Type B pancreatic cell (in vitro differentiated cells): ENCODE results near the gene CYRIA. TPM values are rescaled to one million over a fixed set of nuclear protein-coding genes. Genes with fewer than 3 reads are reported as not detected.

Experiments
- DNase-seq: peaks from one replicate; pipeline ENCODE4 v3.0.0; 2021; ENCODE audit warnings: mixed read lengths; ENCODE audit not compliant: unreplicated experiment; ENCODE audit errors: extremely low spot score
- H3K27ac Mint-ChIP-seq: 2 replicates; pipeline ENCODE4 v1.8.0; 2021; ENCODE audit warnings: mild to moderate bottlenecking, mixed read lengths
- H3K27me3 Mint-ChIP-seq: 2 replicates; pipeline ENCODE4 v1.8.0; 2021; ENCODE audit warnings: mixed read lengths
- H3K36me3 Mint-ChIP-seq: 2 replicates; pipeline ENCODE4 v1.8.0; 2021; ENCODE audit warnings: mixed read lengths
- H3K4me1 Mint-ChIP-seq: one replicate; pipeline ENCODE4 v1.8.0; 2021; ENCODE audit warnings: mixed read lengths; ENCODE audit not compliant: unreplicated experiment
- H3K4me3 Mint-ChIP-seq: 2 replicates; pipeline ENCODE4 v1.8.0; 2021; ENCODE audit warnings: mild to moderate bottlenecking, mixed read lengths
- H3K9me3 Mint-ChIP-seq: 2 replicates; pipeline ENCODE4 v1.8.0; 2021; ENCODE audit warnings: mixed read lengths
- long read RNA-seq: library from polyadenylated mRNA; unstranded; transcript quantifications from one replicate; pipeline ENCODE4 v2.0.0, GENCODE V29; 2020
- total RNA-seq: library from RNA; stranded (reverse); gene quantifications from 2 replicates; pipeline ENCODE4 v1.2.1, GENCODE V29; 2021; ENCODE audit warnings: low replicate concordance
- TF ChIP-seq, protein P1 (sequence below): fragments of 200-600 bp; sonication (generic); conservative IDR thresholded peaks from 2 replicates; pipeline ENCODE4 v1.5.0; 2021; ENCODE audit warnings: antibody characterized with exemption, mild to moderate bottlenecking

Gene CYRIA
- total RNA-seq, result 6.5 and 28.2 TPM in 2 replicates
- long read RNA-seq, full-length matches to known transcripts, result 32 of 65 reads
- long read RNA-seq, partial matches to known transcripts, result 2 of 65 reads
- long read RNA-seq, other reads (novel, unspliced or antisense), result 31 of 65 reads

DNA sequence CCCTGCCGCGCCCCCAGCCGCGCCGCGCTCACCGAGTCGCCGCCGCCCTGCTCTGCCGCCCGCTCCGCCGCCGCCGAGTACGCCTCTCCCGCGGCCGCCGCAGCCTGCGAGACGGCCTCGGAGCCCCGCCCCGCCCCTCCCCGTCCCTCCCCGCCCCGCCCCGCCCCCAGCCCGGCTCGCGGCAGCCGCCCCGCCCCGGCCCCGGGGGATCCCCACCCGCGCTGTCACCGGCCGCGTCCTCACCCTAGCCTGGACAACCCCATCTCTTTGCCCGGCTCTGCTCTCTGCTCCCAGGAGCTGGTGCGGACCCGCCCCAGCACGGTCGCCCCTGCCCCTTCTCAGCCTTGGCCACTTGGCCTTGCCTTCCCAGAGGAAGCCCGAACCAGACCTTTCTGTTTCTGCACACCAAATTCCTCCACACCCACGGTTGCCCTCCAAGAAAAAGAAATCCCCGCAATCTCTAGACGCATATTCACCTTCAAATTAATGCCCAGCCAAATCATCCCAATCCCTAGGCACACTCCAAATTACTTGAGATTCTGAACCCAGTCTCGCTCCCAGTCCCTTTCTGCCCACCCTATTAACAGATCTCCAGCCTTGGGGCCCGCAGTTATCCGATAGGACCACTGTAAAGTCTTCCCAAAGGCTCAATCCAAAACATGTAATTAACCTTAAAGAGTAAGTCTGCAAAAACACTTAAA, at the start of gene CYRIA:
Gene CYRIA (minus strand): TSS at position 87 of the 701 bp plus-strand sequence. CDS start 77,715 bp downstream, outside the sequence.
- TF ChIP-seq, protein P1, sequence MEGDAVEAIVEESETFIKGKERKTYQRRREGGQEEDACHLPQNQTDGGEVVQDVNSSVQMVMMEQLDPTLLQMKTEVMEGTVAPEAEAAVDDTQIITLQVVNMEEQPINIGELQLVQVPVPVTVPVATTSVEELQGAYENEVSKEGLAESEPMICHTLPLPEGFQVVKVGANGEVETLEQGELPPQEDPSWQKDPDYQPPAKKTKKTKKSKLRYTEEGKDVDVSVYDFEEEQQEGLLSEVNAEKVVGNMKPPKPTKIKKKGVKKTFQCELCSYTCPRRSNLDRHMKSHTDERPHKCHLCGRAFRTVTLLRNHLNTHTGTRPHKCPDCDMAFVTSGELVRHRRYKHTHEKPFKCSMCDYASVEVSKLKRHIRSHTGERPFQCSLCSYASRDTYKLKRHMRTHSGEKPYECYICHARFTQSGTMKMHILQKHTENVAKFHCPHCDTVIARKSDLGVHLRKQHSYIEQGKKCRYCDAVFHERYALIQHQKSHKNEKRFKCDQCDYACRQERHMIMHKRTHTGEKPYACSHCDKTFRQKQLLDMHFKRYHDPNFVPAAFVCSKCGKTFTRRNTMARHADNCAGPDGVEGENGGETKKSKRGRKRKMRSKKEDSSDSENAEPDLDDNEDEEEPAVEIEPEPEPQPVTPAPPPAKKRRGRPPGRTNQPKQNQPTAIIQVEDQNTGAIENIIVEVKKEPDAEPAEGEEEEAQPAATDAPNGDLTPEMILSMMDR, result no peak
- peaks cover 28% of the 10 kb centered on the region for H3K27me3 Mint-ChIP-seq

DNA sequence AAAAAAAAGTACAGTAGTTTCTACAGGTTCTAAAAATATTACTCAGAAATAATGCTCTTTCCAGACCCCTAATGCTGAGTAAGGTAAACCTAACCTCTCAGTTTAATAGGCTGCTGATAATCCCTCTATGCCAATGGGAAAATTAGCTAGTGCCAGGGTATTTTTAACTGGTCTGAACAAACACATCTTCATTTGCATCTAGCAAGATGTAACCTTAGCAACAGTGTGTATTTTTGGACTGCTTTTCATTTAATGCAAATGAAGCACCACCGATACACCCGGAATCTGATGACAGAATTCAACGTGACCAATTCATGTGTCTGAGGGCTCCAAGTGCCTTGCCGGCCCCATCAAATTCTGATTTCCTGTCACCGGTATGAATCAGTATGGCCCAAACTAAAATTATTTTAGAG, 47.4 kb upstream of the CYRIA start:
- Mint-ChIP-seq H3K4me3 (no peak overlapping the region), H3K27me3 (peaks cover 7% of the 10 kb centered on the region), H3K4me1 (no peaks in the 10 kb centered on the region), H3K9me3 (no peaks in the 10 kb centered on the region), H3K36me3 (no peaks in the 10 kb centered on the region), H3K27ac (no peak overlapping the region)
- DNase-seq, result no peak
- TF ChIP-seq, protein P1, result no peak

More for the DNA sequence above, at the start of gene CYRIA:
- H3K36me3 Mint-ChIP-seq, result peaks cover 3% of the 10 kb centered on the region
- peaks cover 30% of the 10 kb centered on the region for H3K4me1 Mint-ChIP-seq
- H3K27ac Mint-ChIP-seq, result peak within 1 kb of the TSS; percentile 79
- H3K9me3 Mint-ChIP-seq, result no peaks in the 10 kb centered on the region
- no peak for DNase-seq
- H3K4me3 Mint-ChIP-seq, result peak within 1 kb of the TSS; percentile 90

DNA sequence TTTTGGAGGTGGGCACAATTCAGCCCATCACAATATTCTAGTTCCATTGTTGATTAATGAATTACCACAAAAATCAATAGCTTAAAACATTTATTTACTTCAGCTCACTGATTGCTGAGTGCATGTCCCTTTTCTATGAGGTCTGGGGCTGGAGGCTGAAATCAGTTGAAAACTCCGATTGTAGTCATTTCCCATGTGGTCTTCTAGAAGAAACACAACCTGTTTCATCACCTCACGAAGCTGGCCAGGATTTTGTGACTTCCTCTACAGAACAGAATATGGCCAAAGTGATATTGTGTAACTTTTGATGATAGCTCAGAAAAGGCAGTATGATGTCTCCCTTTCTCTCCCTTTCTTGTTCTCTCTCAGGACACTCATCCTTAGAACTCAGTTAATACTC, 44.1 kb upstream of the CYRIA start:
- H3K27ac Mint-ChIP-seq, result no peak overlapping the region
- no peak overlapping the region for H3K4me3 Mint-ChIP-seq
- no peaks in the 10 kb centered on the region for H3K4me1 Mint-ChIP-seq
- H3K36me3 Mint-ChIP-seq, result no peaks in the 10 kb centered on the region
- no peak for DNase-seq
- no peaks in the 10 kb centered on the region for H3K9me3 Mint-ChIP-seq
- TF ChIP-seq, protein P1, result no peak
- H3K27me3 Mint-ChIP-seq, result peaks cover 4% of the 10 kb centered on the region

DNA sequence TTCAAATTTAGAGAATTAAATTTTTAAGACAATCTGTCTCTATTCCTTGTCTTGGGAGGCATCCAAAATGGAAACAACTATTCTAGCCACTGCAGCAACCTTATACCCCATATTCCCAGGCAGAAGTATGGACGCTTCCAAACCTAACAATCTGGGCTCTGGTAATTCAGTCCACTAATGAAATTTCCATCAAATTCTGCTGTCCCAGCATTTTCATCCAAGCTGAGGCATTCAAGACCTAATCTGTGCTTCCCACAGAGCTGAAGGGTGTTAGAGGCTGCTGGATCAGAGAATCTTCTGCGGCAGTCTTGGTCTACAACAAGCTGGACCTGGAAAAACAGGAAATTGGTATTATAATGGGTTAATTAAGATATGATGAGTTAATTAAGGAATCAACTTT, 42.5 kb upstream of the CYRIA start:
- Mint-ChIP-seq H3K27ac (no peak overlapping the region), H3K9me3 (no peaks in the 10 kb centered on the region), H3K4me1 (no peaks in the 10 kb centered on the region), H3K4me3 (no peak overlapping the region), H3K36me3 (no peaks in the 10 kb centered on the region), H3K27me3 (no peaks in the 10 kb centered on the region)
- TF ChIP-seq, protein P1, result no peak
- no peak for DNase-seq

DNA sequence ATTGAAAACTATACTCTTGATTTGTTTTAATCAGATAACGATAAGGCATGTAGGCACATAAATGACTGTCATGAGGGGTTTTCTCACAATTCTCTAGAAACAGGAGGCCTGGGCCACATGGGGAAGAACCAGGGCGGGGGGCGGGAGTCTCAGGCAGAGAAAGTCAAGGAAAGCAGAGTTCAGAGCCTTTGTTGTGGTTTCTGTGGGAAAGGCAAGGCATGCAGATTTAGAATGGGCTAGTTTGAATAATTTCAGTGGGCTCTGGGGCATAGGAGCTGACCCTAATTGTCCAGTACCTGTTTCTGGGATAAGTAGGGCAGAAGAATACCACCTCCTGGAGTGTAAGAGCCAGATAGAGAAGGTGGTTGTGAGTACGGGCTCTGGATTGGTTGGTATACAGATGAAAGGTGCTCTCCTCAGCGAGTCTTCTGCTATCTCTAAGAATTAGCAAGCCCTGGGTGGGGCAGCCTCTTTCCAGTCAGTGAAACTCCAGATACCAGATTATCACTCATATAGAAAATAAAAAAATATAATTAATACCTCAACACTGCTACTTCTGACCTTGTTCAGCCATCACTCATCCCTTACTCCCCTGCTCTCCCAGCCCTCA, 41.5 kb upstream of the CYRIA start:
- TF ChIP-seq, protein P1, result no peak
- DNase-seq, result no peak
- H3K4me1 Mint-ChIP-seq, result no peaks in the 10 kb centered on the region
- H3K27ac Mint-ChIP-seq, result no peak overlapping the region
- no peak overlapping the region for H3K4me3 Mint-ChIP-seq
- H3K27me3 Mint-ChIP-seq, result no peaks in the 10 kb centered on the region
- H3K9me3 Mint-ChIP-seq, result no peaks in the 10 kb centered on the region
- H3K36me3 Mint-ChIP-seq, result no peaks in the 10 kb centered on the region
